Measurements from ENCODE around the gene HOXA2.

DNA sequence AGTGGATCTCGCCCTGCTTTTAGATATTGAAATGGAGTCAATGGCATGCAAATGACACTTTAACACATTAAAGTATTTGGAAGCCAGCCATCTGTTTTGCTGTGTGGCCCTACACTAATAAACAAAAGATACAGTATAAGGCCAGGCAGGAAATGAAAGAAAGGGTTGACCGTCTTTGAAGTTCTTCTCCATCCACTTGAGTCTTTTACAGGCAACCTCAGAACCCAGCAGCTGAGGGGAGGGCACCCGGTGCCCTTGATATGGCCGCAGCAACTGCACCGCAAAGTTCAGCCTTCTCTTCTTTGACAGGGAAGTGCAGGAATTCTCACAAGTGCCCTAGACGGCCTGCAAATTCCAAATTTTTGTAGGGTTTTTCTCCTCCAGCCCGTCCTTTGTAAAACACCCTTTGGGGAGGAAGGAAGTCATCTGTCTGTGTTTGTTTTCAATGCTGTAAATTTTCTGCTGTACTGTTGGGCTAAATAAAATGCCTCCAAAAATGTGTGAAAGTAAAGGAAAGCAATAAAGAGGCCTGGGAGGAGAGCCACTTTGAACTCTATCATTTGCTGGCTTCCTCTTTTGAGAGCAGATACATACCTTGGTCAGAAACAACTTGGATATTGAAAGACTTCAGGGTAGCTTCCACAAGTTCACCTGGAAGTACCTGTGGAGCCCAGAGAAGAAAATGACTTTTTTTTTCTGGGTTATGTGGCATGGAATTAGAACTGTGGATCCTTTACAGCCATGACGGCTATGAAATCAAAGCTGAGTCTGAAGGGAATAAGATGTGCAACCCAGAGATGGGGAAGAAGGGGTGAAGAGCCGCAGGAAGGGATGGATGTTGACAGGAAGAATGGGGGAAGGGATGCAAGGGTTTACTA is 10.3 kb downstream of the HOXA2 start:
- TF ChIP-seq GATA3 (IDR thresholded peaks at IDR 0.05; ENCODE audit: low read depth, low read length) (no peak), GATA2 (IDR thresholded peaks at IDR 0.05; ENCODE audit: low read depth, low read length) (no peak)
